Vagina (tissue), 2 donors: ENCODE measurements around the gene ARHGAP26.

Source experiments
- POLR2A ChIP-seq, 2 donors: fragments of 450-650 bp; IDR thresholded peaks; one replicate each; pipeline ENCODE4 v1.6.1; 2017; ENCODE audit warnings: antibody characterized with exemption in 2 of 2, mild to moderate bottlenecking in 2 of 2, moderate library complexity in 2 of 2
- TF ChIP-seq, protein P1 (sequence below), 3 experiments: fragments of 450-650 bp in 2 of 3; fragments of 200-600 bp in 1 of 3; sonication (generic) in 1 of 3; IDR thresholded peaks; one replicate each; pipeline ENCODE4 v1.5.1; 2017 to 2019; ENCODE audit warnings: antibody characterized with exemption in 3 of 3, mild to moderate bottlenecking in 2 of 3, moderate library complexity in 2 of 3

DNA sequence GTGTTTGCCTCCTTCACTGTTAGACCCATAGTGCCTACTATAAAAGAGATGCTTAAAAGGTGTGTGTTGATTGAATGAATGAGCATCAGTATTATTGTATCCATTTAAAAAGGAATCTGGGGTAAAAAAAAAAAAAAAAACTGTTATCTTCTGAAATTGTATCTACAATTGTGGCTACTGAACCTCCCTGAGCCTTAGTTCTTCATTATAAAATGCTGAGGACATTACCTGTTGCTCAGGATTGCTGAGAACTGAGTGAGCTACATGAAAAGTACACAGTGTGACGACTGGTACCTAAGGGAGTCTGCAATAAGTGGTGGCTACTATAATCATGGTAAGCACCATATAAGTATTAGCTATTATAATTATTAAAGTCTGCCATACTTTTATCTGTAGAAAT lies 362.6 kb downstream of the ARHGAP26 start:
- TF ChIP-seq, protein P1, sequence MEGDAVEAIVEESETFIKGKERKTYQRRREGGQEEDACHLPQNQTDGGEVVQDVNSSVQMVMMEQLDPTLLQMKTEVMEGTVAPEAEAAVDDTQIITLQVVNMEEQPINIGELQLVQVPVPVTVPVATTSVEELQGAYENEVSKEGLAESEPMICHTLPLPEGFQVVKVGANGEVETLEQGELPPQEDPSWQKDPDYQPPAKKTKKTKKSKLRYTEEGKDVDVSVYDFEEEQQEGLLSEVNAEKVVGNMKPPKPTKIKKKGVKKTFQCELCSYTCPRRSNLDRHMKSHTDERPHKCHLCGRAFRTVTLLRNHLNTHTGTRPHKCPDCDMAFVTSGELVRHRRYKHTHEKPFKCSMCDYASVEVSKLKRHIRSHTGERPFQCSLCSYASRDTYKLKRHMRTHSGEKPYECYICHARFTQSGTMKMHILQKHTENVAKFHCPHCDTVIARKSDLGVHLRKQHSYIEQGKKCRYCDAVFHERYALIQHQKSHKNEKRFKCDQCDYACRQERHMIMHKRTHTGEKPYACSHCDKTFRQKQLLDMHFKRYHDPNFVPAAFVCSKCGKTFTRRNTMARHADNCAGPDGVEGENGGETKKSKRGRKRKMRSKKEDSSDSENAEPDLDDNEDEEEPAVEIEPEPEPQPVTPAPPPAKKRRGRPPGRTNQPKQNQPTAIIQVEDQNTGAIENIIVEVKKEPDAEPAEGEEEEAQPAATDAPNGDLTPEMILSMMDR (IDR thresholded peaks at IDR 0.05) = no peak
- TF ChIP-seq POLR2A (IDR thresholded peaks at IDR 0.05) = no peak
